Erythroblast (primary cell): ENCODE results near the gene SMIM10.

ENCODE experiments used
- GATA1 ChIP-seq: IDR thresholded peaks from 2 replicates; pipeline ENCODE4 v1.6.1; 2011; ENCODE audit warnings: low read depth, mild to moderate bottlenecking, control low read depth, low read length, moderate library complexity
- POLR2A ChIP-seq: IDR thresholded peaks from 2 replicates; pipeline ENCODE4 v1.6.1; 2011; ENCODE audit warnings: mild to moderate bottlenecking, low read length

- no peak for TF ChIP-seq POLR2A
- TF ChIP-seq GATA1 = no peak
These were observed 27.8 kb upstream of the SMIM10 start for GRCh38 chrX:134963041-134963440.
